ENCODE measurements around the gene NF1.

Gene NF1

GRCh38 chr17:31366088-31366487 is 271.3 kb downstream of the NF1 start:
- TF ChIP-seq CTCF (IDR thresholded peaks at IDR 0.05; ENCODE audit: low read length) (no peak), EZH2 (IDR thresholded peaks at IDR 0.05; ENCODE audit: borderline replicate concordance, low read length) (no peak)
- Histone ChIP-seq H3K9ac (ENCODE audit: low read length) (no peak overlapping the region), H3K36me3 (ENCODE audit: insufficient read depth, low read length) (no peaks in the 10 kb centered on the region), H3K4me1 (ENCODE audit: insufficient read depth, low read length, severe bottlenecking) (peaks cover 21% of the 10 kb centered on the region), H4K20me1 (ENCODE audit: insufficient read depth, low read length) (no peaks in the 10 kb centered on the region), H3K4me2 (ENCODE audit: low read length) (no peak overlapping the region), H3K9me2 (ENCODE audit: low read depth, low read length) (no peaks in the 10 kb centered on the region), H3K79me2 (ENCODE audit: insufficient read depth, low read length) (no peaks in the 10 kb centered on the region), H3K27ac (ENCODE audit: low read depth, low read length, poor library complexity, severe bottlenecking) (no peak overlapping the region), H3K4me3 (ENCODE audit: low read depth, low read length, poor library complexity, severe bottlenecking) (no peak overlapping the region), H2AFZ (ENCODE audit: low read length) (no peak overlapping the region), H3K9me3 (ENCODE audit: low read length) (no peaks in the 10 kb centered on the region), H3F3A (ENCODE audit: insufficient read depth, low read length) (no peaks in the 10 kb centered on the region), H3K27me3 (ENCODE audit: insufficient read depth, low read length) (no peaks in the 10 kb centered on the region)

GRCh38 chr17:31369266-31369665 is 274.5 kb downstream of the NF1 start:
- H3K4me1 ChIP-seq (ENCODE audit: insufficient read depth, low read length, severe bottlenecking): peaks cover 38% of the 10 kb centered on the region
- no peak overlapping the region for H3K9ac ChIP-seq (ENCODE audit: low read length)
- H3K79me2 ChIP-seq (ENCODE audit: insufficient read depth, low read length): no peaks in the 10 kb centered on the region
- H3K4me2 ChIP-seq (ENCODE audit: low read length): no peak overlapping the region
- no peaks in the 10 kb centered on the region for H4K20me1 ChIP-seq (ENCODE audit: insufficient read depth, low read length)
- H3K36me3 ChIP-seq (ENCODE audit: insufficient read depth, low read length): no peaks in the 10 kb centered on the region
- H3K9me2 ChIP-seq (ENCODE audit: low read depth, low read length): no peaks in the 10 kb centered on the region
- no peak overlapping the region for H3K27ac ChIP-seq (ENCODE audit: low read depth, low read length, poor library complexity, severe bottlenecking)
- H3K4me3 ChIP-seq (ENCODE audit: low read depth, low read length, poor library complexity, severe bottlenecking): no peak overlapping the region
- H3K9me3 ChIP-seq (ENCODE audit: low read length): no peaks in the 10 kb centered on the region
- H3F3A ChIP-seq (ENCODE audit: insufficient read depth, low read length): no peaks in the 10 kb centered on the region
- H2AFZ ChIP-seq (ENCODE audit: low read length): no peak overlapping the region
- no peaks in the 10 kb centered on the region for H3K27me3 ChIP-seq (ENCODE audit: insufficient read depth, low read length)
- TF ChIP-seq CTCF (IDR thresholded peaks at IDR 0.05; ENCODE audit: low read length) (no peak), EZH2 (IDR thresholded peaks at IDR 0.05; ENCODE audit: borderline replicate concordance, low read length) (no peak)

GRCh38 chr17:31371511-31372097 is 276.8 kb downstream of the NF1 start:
- Histone ChIP-seq H3K9me2 (ENCODE audit: low read depth, low read length) (no peaks in the 10 kb centered on the region), H3K4me2 (ENCODE audit: low read length) (no peak overlapping the region), H3K9me3 (ENCODE audit: low read length) (no peaks in the 10 kb centered on the region), H3K4me1 (ENCODE audit: insufficient read depth, low read length, severe bottlenecking) (peaks cover 43% of the 10 kb centered on the region), H2AFZ (ENCODE audit: low read length) (no peak overlapping the region), H3K4me3 (ENCODE audit: low read depth, low read length, poor library complexity, severe bottlenecking) (no peak overlapping the region), H3K36me3 (ENCODE audit: insufficient read depth, low read length) (no peaks in the 10 kb centered on the region), H4K20me1 (ENCODE audit: insufficient read depth, low read length) (no peaks in the 10 kb centered on the region), H3K9ac (ENCODE audit: low read length) (no peak overlapping the region), H3F3A (ENCODE audit: insufficient read depth, low read length) (no peaks in the 10 kb centered on the region), H3K27ac (ENCODE audit: low read depth, low read length, poor library complexity, severe bottlenecking) (no peak overlapping the region), H3K27me3 (ENCODE audit: insufficient read depth, low read length) (no peaks in the 10 kb centered on the region), H3K79me2 (ENCODE audit: insufficient read depth, low read length) (no peaks in the 10 kb centered on the region)
- TF ChIP-seq CTCF (IDR thresholded peaks at IDR 0.05; ENCODE audit: low read length) (no peak), EZH2 (IDR thresholded peaks at IDR 0.05; ENCODE audit: borderline replicate concordance, low read length) (no peak)
